Lower leg skin (tissue), 4 donors: Measurements from ENCODE around the gene HTR6. TPM values are rescaled to one million over a fixed set of nuclear protein-coding genes. Genes with fewer than 3 reads are reported as not detected.
A peak's percentile ranks its signal among the peaks of the same experiment; 100 is the strongest.

Source experiments
- DNase-seq, 2 donors: peaks; one replicate each; pipeline ENCODE4 v3.0.0-alpha.2; 2019; ENCODE audit warnings: low spot score in 2 of 2
- H3K4me3 ChIP-seq: fragments of 200-600 bp; sonication (generic); 2 replicates; pipeline ENCODE4 v1.5.1; 2017; ENCODE audit warnings: mild to moderate bottlenecking, low read depth; ENCODE audit not compliant: poor library complexity, severe bottlenecking
- POLR2A ChIP-seq, 2 donors: fragments of 450-650 bp; IDR thresholded peaks; one replicate each; pipeline ENCODE4 v1.6.1; 2016 to 2017; ENCODE audit warnings: antibody characterized with exemption in 2 of 2, mild to moderate bottlenecking in 1 of 2, moderate library complexity in 1 of 2
- WGBS, 2 donors: methylation state at CpG; one replicate each; pipeline ENCODE4 v1.1.5; 2018; 5-methylcytosine and 5-hydroxymethylcytosine counted together
- intact Hi-C: fragments of 100-400 bp; cut with DNase I; formaldehyde crosslinking; loops from one replicate; pipeline ENCODE4 v1.15.0; 2023; ENCODE audit warnings: low total_unique reads
- total RNA-seq, 4 donors: library from RNA; depleted of rRNA; stranded (reverse); fragments of >200 nt; gene quantifications; one replicate each; pipeline ENCODE4 v1.1.0, GENCODE V29; 2016
- TF ChIP-seq, protein P1 (sequence below), 3 donors: fragments of 450-650 bp; IDR thresholded peaks; one replicate each; pipeline ENCODE4 v1.5.1; 2016; ENCODE audit warnings: antibody characterized with exemption in 3 of 3, mild to moderate bottlenecking in 3 of 3, moderate library complexity in 2 of 3

The HTR6 gene
- total RNA-seq, 4 donors from 2014 or later = 0.16 TPM; not detected in 3

DNA sequence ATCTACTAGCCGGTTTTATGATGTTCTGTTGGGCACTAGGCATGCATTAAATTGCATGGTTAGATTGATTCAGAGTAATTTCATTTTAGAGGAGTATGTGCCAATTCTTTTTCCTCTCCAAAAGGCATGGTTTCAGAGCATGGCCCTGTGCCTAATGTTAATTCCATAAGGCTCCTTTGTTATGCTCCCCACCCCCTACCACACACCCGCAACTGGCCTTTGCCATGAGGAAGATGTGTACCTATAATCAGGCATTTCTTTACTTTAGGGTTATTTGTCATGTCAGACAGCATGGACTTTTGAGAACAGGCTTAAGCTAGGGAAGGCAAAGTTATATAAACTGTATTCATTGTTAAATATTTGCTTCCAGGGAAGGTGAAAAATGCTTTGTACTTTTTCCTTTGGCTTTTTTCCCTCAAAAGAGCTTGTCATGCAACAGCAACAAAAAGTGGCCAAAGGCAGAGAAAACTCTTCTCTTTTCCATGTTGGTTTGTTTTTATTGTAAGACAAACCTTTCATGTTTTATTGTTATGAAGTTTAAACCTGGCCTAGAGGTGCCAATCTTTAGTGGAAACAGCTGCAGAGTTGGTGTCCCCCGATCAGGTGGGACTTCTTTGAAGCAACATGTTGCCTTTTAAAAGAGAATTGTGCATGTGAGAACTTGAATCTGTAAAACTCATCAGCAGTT lies 44.8 kb upstream of the HTR6 start:
- TF ChIP-seq, protein P1, sequence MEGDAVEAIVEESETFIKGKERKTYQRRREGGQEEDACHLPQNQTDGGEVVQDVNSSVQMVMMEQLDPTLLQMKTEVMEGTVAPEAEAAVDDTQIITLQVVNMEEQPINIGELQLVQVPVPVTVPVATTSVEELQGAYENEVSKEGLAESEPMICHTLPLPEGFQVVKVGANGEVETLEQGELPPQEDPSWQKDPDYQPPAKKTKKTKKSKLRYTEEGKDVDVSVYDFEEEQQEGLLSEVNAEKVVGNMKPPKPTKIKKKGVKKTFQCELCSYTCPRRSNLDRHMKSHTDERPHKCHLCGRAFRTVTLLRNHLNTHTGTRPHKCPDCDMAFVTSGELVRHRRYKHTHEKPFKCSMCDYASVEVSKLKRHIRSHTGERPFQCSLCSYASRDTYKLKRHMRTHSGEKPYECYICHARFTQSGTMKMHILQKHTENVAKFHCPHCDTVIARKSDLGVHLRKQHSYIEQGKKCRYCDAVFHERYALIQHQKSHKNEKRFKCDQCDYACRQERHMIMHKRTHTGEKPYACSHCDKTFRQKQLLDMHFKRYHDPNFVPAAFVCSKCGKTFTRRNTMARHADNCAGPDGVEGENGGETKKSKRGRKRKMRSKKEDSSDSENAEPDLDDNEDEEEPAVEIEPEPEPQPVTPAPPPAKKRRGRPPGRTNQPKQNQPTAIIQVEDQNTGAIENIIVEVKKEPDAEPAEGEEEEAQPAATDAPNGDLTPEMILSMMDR (IDR thresholded peaks at IDR 0.05) = no peak
- no peak for TF ChIP-seq POLR2A (IDR thresholded peaks at IDR 0.05)
- 43 to 46% methylated on average over 3 of the region's 3 CpGs for whole genome bisulfite sequencing, 2 donors
- no peak overlapping the region for H3K4me3 ChIP-seq
- intact Hi-C loops = no loop called here
- no peak for DNase-seq

- no peak for DNase-seq
- 42 to 47% methylated on average over 3 of the region's 3 CpGs for WGBS, 2 donors
- no peak overlapping the region for H3K4me3 ChIP-seq
- intact Hi-C loops = no loop called here
- no peak for TF ChIP-seq POLR2A (IDR thresholded peaks at IDR 0.05)
- TF ChIP-seq, protein P1 (IDR thresholded peaks at IDR 0.05) = no peak
These were observed 43.9 kb upstream of the HTR6 start for GRCh38 chr1:19620786-19621185.

GRCh38 chr1:19621274-19621950 lies 43.3 kb upstream of the HTR6 start:
- no peak for TF ChIP-seq POLR2A (IDR thresholded peaks at IDR 0.05)
- TF ChIP-seq, protein P1 (IDR thresholded peaks at IDR 0.05) = no peak
- WGBS, 2 donors = 69 to 79% methylated on average over 4 of the region's 4 CpGs
- intact Hi-C loops = no loop called here
- no peak overlapping the region for H3K4me3 ChIP-seq
- DNase-seq = peak in 1 of 2 donors; percentile 72

- WGBS, 2 donors = 24 to 53% methylated on average over 1 of the region's 1 CpG
- H3K4me3 ChIP-seq = no peak overlapping the region
- DNase-seq = peak in 1 of 2 donors; percentile 77
- no peak for TF ChIP-seq POLR2A (IDR thresholded peaks at IDR 0.05)
- TF ChIP-seq, protein P1 (IDR thresholded peaks at IDR 0.05) = no peak
- intact Hi-C loops = no loop called here
These were observed 42.5 kb upstream of the HTR6 start for GRCh38 chr1:19622204-19622603.

GRCh38 chr1:19623523-19623922 lies 41.2 kb upstream of the HTR6 start:
- TF ChIP-seq POLR2A (IDR thresholded peaks at IDR 0.05) = no peak
- intact Hi-C loops = no loop called here
- DNase-seq = no peak
- WGBS, 2 donors = 98% methylated on average over 3 of the region's 3 CpGs
- H3K4me3 ChIP-seq = no peak overlapping the region

DNA sequence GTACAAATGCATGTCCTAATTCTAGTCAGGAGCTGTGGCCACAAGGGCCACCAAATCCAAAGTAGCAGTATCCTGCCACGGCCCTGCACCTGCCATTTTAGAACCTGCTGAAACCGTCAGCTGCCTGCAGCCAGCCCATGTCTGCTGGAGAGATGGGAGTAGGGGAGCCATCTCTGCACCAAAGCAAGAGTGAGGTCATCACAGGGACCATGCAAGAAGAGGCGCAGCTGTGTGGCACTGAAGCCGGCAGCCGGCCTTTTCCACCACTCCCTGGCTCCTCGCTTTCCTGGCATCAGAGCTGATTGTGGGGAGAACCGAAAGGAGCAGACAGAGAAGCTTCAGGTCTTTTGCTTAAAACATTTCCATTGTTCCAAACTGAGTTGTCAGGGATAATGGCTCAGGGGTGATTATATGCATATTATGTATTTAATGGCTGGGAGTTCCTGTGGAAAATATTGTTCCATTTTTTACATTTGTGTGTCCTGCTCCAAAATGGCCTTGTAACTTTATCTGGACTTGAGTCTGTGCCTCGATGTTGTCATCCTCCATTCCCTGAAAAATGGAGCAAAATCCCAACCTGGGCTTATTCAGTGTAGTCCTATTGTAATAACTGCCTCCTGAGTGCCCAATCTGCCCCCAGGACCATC lies 39.3 kb upstream of the HTR6 start:
- no peak overlapping the region for H3K4me3 ChIP-seq
- peak in 1 of 2 donors; percentile 59 for DNase-seq
- WGBS, 2 donors = 89 to 95% methylated on average over 8 of the region's 8 CpGs
- no peak for TF ChIP-seq POLR2A (IDR thresholded peaks at IDR 0.05)
- intact Hi-C loops = no loop called here
